Keratinocyte (primary cell): ENCODE data around the gene PRAF2. TPM values are rescaled to one million over a fixed set of nuclear protein-coding genes. Genes with fewer than 3 reads are reported as not detected.

Source experiments
- DNase-seq: peaks from one replicate; pipeline ENCODE4 v3.0.0-alpha.2; 2011; ENCODE audit warnings: low read depth, missing footprints, low spot score
- FAIRE-seq: peaks from 2 replicates; lab custom pipeline; 2011; peaks lifted over from hg19 to GRCh38; lab: Jason Lieb, UNC
- H2AFZ ChIP-seq: 2 replicates; pipeline ENCODE4 v1.6.0; 2012; ENCODE audit warnings: low read length, control low read depth, inconsistent platforms; ENCODE audit not compliant: control insufficient read depth
- H3K27ac ChIP-seq: 2 replicates; pipeline ENCODE4 v1.5.1; 2011; ENCODE audit warnings: low read length; ENCODE audit not compliant: control insufficient read depth, insufficient read depth
- H3K27me3 ChIP-seq: 3 replicates; pipeline ENCODE4 v1.6.0; 2011; ENCODE audit warnings: low read length; ENCODE audit not compliant: control insufficient read depth, insufficient read depth; ENCODE audit errors: extremely low read depth
- H3K36me3 ChIP-seq, 2 experiments: 2 replicates in 1 of 2; 3 replicates in 1 of 2; pipeline ENCODE4 v1.5.1; 2011; ENCODE audit warnings: low read length in 2 of 2, mild to moderate bottlenecking in 1 of 2; ENCODE audit not compliant: control insufficient read depth in 2 of 2, insufficient read depth in 2 of 2; ENCODE audit errors: extremely low read depth in 1 of 2
- H3K4me1 ChIP-seq: 3 replicates; pipeline ENCODE4 v1.5.1; 2011; ENCODE audit warnings: low read length; ENCODE audit not compliant: control insufficient read depth, insufficient read depth; ENCODE audit errors: extremely low read depth
- H3K4me2 ChIP-seq: 3 replicates; pipeline ENCODE4 v1.6.0; 2011; ENCODE audit warnings: low read depth, low read length; ENCODE audit not compliant: control insufficient read depth, insufficient read depth; ENCODE audit errors: extremely low read depth
- H3K4me3 ChIP-seq, 3 experiments: fragments of 200-600 bp in 1 of 3; sonication (generic) in 1 of 3; 2 replicates in 2 of 3; 3 replicates in 1 of 3; pipeline ENCODE4 v1.5.1; 2011 to 2016; ENCODE audit warnings: low read length in 3 of 3, mild to moderate bottlenecking in 3 of 3, control low read depth in 2 of 3, inconsistent platforms in 1 of 3, low read depth in 1 of 3, mixed read lengths in 1 of 3, mixed run types in 1 of 3, moderate library complexity in 1 of 3; ENCODE audit not compliant: control insufficient read depth in 2 of 3, insufficient read depth in 2 of 3; ENCODE audit errors: extremely low read depth in 1 of 3
- H3K79me2 ChIP-seq: 2 replicates; pipeline ENCODE4 v1.6.0; 2012; ENCODE audit warnings: low read length; ENCODE audit not compliant: control insufficient read depth, insufficient read depth
- H3K9ac ChIP-seq: 3 replicates; pipeline ENCODE4 v1.6.0; 2011; ENCODE audit warnings: low read length; ENCODE audit not compliant: control insufficient read depth, insufficient read depth; ENCODE audit errors: extremely low read depth
- H3K9me1 ChIP-seq: 3 replicates; pipeline ENCODE4 v1.6.0; 2011; ENCODE audit warnings: low read length; ENCODE audit not compliant: control insufficient read depth, insufficient read depth; ENCODE audit errors: extremely low read depth
- H3K9me3 ChIP-seq: 2 replicates; pipeline ENCODE4 v1.5.1; 2012; ENCODE audit warnings: low read depth, low read length; ENCODE audit not compliant: control insufficient read depth
- H4K20me1 ChIP-seq: 3 replicates; pipeline ENCODE4 v1.6.0; 2011; ENCODE audit warnings: low read length; ENCODE audit not compliant: control insufficient read depth, insufficient read depth; ENCODE audit errors: extremely low read depth
- CTCF ChIP-seq, 3 experiments: IDR thresholded peaks in 1 of 3; conservative IDR thresholded peaks in 1 of 3; optimal IDR thresholded peaks in 1 of 3; 2 replicates in 2 of 3; 3 replicates in 1 of 3; pipeline versions ENCODE3 to v1.5.1; 2011; ENCODE audit warnings: low read length in 3 of 3, mild to moderate bottlenecking in 3 of 3, moderate library complexity in 2 of 3, control low read depth in 1 of 3, inconsistent platforms in 1 of 3; ENCODE audit not compliant: insufficient read depth in 2 of 3; ENCODE audit errors: extremely low read depth in 1 of 3
- EZH2 ChIP-seq: IDR thresholded peaks from one replicate; pipeline ENCODE4 v1.6.1; 2012; ENCODE audit warnings: inconsistent platforms, mild to moderate bottlenecking, low read length, moderate library complexity
- dilution Hi-C: fragments of 300-500 bp; cut with MboI; formaldehyde crosslinking; loops from one replicate; pipeline ENCODE4 v1.7.0; 2020; ENCODE audit warnings: low sequenced_read_pairs; ENCODE audit not compliant: extremely low pct_ligation_motif_present
- polyA plus RNA-seq, 5 experiments: library from polyadenylated mRNA; depleted of rRNA in 3 of 5; stranded (reverse) in 3 of 5; stranded (forward) in 1 of 5; unstranded in 1 of 5; fragments of >200 nt; gene quantifications; 1 replicate in 1 of 5; 2 replicates in 3 of 5; 3 replicates in 1 of 5; pipeline versions ENCODE4 v1.2.1 to v1.2.3, GENCODE V29; 2011 to 2012; ENCODE audit warnings: missing spikeins in 2 of 5, low read depth in 1 of 5, low replicate concordance in 1 of 5

The PRAF2 gene
- polyA plus RNA-seq, 1 donor (not counting 4 experiments of a cell fraction or from before 2014, with no cell fraction given) = 6.9 TPM

DNA sequence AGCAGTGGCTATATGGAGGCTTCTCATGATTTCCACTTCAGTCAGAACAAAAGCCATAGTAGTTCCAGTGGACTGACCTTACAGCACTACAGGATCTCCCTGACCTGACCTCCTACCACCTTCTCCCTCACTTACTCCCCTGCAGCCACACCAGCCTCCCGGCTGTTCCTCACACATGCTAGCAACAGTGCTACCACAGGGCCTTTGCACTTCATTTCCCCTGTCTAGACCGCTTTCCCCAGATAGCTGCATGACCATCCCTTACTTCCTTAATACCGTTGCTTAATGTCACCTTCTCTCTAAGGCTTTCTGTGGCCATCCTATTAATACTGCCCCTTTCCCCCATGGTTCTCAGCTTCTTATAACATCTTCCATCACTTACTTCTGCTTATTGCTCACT, 36.6 kb upstream of the PRAF2 start:
- dilution Hi-C loops = no loop called here
- H3K36me3 ChIP-seq = peaks cover 0 to under 1% of the 10 kb centered on the region in 2 experiments
- TF ChIP-seq CTCF (optimal IDR thresholded peaks at IDR 0.05 in 1 of 3, IDR thresholded peaks at IDR 0.05 in 1 of 3, conservative IDR thresholded peaks at IDR 0.05 in 1 of 3; ENCODE audit: extremely low read depth in 1 of 3, insufficient read depth in 2 of 3, low read length in 3 of 3) (no peak), EZH2 (no peak)
- no peak for FAIRE-seq
- no peaks in the 10 kb centered on the region for H3K79me2 ChIP-seq
- H2AFZ ChIP-seq = no peak overlapping the region
- no peaks in the 10 kb centered on the region for H3K4me1 ChIP-seq
- no peak overlapping the region for H3K9ac ChIP-seq
- no peak for DNase-seq
- no peak overlapping the region for H3K27ac ChIP-seq
- no peaks in the 10 kb centered on the region for H4K20me1 ChIP-seq
- H3K4me3 ChIP-seq = no peak overlapping the region
- no peaks in the 10 kb centered on the region for H3K9me1 ChIP-seq
- peaks cover 2% of the 10 kb centered on the region for H3K9me3 ChIP-seq
- H3K27me3 ChIP-seq = no peaks in the 10 kb centered on the region
- no peak overlapping the region for H3K4me2 ChIP-seq

- Histone ChIP-seq H3K4me3 (no peak overlapping the region), H3K27ac (no peak overlapping the region), H3K9me1 (no peaks in the 10 kb centered on the region), H3K4me1 (no peaks in the 10 kb centered on the region), H3K9me3 (peaks cover 2% of the 10 kb centered on the region), H3K27me3 (no peaks in the 10 kb centered on the region), H2AFZ (no peak overlapping the region), H3K4me2 (no peak overlapping the region), H3K36me3 (no peaks in the 10 kb centered on the region), H3K9ac (no peak overlapping the region), H3K79me2 (no peaks in the 10 kb centered on the region), H4K20me1 (no peaks in the 10 kb centered on the region)
- FAIRE-seq = no peak
- dilution Hi-C loops = no loop called here
- no peak for DNase-seq
- TF ChIP-seq CTCF (optimal IDR thresholded peaks at IDR 0.05 in 1 of 3, IDR thresholded peaks at IDR 0.05 in 1 of 3, conservative IDR thresholded peaks at IDR 0.05 in 1 of 3; ENCODE audit: extremely low read depth in 1 of 3, insufficient read depth in 2 of 3, low read length in 3 of 3) (no peak), EZH2 (no peak)
Measured at GRCh38 chrX:49108641-49109040, 34.8 kb upstream of the PRAF2 start.
